ENCODE data around the gene SAMSN1. TPM values are rescaled to one million over a fixed set of nuclear protein-coding genes. Genes with fewer than 3 reads are reported as not detected.
"Not testable (repeated sequence)": the region's sequence is repeated elsewhere in the genome, so short reads cannot be mapped to it uniquely, and the experiment has no call there.

SAMSN1 gene
- total and polyA plus RNA-seq, 9 of the 15 experiments (the other 6 are each of a cell fraction or from before 2014, with no cell fraction given), result 101 to 223 (median 159) TPM

DNA sequence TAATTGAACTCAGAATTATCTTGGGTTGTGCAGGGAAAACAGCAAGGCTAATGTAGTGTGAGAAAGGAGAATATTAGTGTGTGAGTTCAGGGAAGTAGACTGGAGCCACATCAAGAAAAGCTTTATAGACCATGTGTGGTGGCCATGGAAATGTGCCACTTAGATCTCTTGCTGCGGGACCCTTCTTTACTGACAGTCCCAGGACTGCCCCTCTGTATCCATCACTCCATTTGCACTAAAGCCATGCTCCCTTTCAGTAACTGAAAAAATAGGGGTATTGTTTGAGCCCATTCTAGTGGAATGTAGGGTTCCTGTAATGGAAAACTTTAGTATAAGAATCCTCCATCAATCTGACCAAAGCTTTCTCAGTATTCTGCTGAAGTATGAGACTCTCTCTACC is 32.3 kb downstream of the SAMSN1 start (continued):
- TF ChIP-seq, protein P1, sequence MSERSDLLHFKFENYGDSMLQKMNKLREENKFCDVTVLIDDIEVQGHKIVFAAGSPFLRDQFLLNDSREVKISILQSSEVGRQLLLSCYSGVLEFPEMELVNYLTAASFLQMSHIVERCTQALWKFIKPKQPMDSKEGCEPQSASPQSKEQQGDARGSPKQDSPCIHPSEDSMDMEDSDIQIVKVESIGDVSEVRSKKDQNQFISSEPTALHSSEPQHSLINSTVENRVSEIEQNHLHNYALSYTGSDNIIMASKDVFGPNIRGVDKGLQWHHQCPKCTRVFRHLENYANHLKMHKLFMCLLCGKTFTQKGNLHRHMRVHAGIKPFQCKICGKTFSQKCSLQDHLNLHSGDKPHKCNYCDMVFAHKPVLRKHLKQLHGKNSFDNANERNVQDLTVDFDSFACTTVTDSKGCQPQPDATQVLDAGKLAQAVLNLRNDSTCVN (CRISPR knock-in tag; IDR thresholded peaks at IDR 0.05), result no peak
- TF ChIP-seq, protein P2, sequence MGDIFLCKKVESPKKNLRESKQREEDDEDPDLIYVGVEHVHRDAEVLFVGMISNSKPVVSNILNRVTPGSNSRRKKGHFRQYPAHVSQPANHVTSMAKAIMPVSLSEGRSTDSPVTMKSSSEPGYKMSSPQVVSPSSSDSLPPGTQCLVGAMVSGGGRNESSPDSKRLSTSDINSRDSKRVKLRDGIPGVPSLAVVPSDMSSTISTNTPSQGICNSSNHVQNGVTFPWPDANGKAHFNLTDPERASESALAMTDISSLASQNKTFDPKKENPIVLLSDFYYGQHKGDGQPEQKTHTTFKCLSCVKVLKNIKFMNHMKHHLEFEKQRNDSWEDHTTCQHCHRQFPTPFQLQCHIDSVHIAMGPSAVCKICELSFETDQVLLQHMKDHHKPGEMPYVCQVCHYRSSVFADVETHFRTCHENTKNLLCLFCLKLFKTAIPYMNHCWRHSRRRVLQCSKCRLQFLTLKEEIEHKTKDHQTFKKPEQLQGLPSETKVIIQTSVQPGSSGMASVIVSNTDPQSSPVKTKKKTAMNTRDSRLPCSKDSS (IDR thresholded peaks at IDR 0.05; ENCODE audit: low read depth, partially characterized antibody), result no peak

DNA sequence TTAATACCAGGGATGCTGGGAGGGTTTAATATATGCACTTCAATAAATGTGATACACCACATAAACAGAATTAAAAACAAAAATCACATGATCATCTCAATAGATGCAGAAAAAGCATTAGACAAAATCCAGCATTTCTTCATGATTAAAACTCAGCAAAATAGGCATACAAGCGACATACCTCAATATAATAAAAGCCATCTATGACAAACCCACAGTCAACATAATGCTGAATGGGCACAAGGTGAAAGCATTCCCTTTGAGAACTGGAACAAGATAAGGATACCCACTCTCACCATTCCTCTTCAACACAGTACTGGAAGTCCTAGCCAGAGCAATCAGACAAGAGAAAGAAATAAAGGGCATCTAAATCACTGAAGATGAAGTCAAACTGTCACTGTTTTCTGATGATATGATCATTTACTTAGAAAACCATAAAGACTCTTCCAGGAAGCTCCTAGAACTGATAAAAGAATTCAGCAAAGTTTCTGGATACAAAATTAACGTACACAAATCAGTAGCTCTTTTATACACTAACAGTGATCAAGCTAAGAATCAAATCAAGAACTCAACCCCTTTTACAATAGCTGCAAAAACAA is 39.2 kb downstream of the SAMSN1 start:
- CTCF ChIA-PET (ENCODE audit: low intra/inter-chr PET ratio); FAIRE-seq: not testable (repeated sequence)
- WGBS (ENCODE audit: insufficient coverage, low coverage, missing lambda C conversion rate), result 44% methylated on average over 2 of the region's 2 CpGs
- TF ChIP-seq KDM1A (IDR thresholded peaks at IDR 0.05) (peak in 1 of 2 experiments; percentile 24; a peak in 1 of 4 replicates), ZEB2 (IDR thresholded peaks at IDR 0.05) (0 out of 2 replicates have a peak, but pooled peaks have one; percentile 38), ARID1B (IDR thresholded peaks at IDR 0.05) (peak; percentile 83), RCOR1 (IDR thresholded peaks at IDR 0.05; ENCODE audit: borderline replicate concordance in 1 of 2, low read depth in 2 of 2, low read length in 2 of 2) (peak in 1 of 2 experiments; percentile 56; a peak in 2 of 4 replicates), DPF2 (IDR thresholded peaks at IDR 0.05) (peak; percentile 26; the same call in 1 of the 2 replicates), POLR2H (tag; IDR thresholded peaks at IDR 0.05; ENCODE audit: low read depth) (0 out of 2 replicates have a peak, but pooled peaks have one; percentile 9), SMARCE1 (IDR thresholded peaks at IDR 0.05) (0 out of 2 replicates have a peak, but pooled peaks have one; percentile 38), STAT5A (IDR thresholded peaks at IDR 0.05; ENCODE audit: borderline replicate concordance, low read length) (0 out of 2 replicates have a peak, but pooled peaks have one; percentile 31), EP300 (IDR thresholded peaks at IDR 0.05; ENCODE audit: low read length) (peak; percentile 29; the same call in 1 of the 2 replicates), MAFG (tag; conservative IDR thresholded peaks at IDR 0.05) (0 out of 2 replicates have a peak, but pooled peaks have one; percentile 9)
- TF ChIP-seq, protein P3, sequence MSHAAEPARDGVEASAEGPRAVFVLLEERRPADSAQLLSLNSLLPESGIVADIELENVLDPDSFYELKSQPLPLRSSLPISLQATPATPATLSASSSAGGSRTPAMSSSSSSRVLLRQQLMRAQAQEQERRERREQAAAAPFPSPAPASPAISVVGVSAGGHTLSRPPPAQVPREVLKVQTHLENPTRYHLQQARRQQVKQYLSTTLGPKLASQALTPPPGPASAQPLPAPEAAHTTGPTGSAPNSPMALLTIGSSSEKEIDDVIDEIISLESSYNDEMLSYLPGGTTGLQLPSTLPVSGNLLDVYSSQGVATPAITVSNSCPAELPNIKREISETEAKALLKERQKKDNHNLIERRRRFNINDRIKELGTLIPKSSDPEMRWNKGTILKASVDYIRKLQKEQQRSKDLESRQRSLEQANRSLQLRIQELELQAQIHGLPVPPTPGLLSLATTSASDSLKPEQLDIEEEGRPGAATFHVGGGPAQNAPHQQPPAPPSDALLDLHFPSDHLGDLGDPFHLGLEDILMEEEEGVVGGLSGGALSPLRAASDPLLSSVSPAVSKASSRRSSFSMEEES (CRISPR knock-in tag; IDR thresholded peaks at IDR 0.05), result peak; percentile 61

More for the DNA sequence above, 39.2 kb downstream of the SAMSN1 start:
- POLR2A ChIA-PET, result interaction anchor here (1.1 to 1.4 kb wide), 2 partner anchors 11 to 14 kb away, joined by 4 read pairs; no protein-coding TSS in a partner anchor
- H3K4me3 ChIP-seq; H3K27me3 ChIP-seq (ENCODE audit: control insufficient read depth in 2 of 2, insufficient read depth in 2 of 2, low read length in 2 of 2); H2AFZ ChIP-seq (ENCODE audit: low read depth, low read length); H3K9me3 ChIP-seq (replicated peaks; ENCODE audit: control insufficient read depth, insufficient read depth, low read depth, low read length); H4K20me1 ChIP-seq (replicated peaks; ENCODE audit: control insufficient read depth, insufficient read depth, low read length); H3K4me1 ChIP-seq (replicated peaks in 1 of 2; ENCODE audit: control insufficient read depth in 2 of 2, insufficient read depth in 2 of 2, low read length in 2 of 2); BruUV-seq (replicated peaks); intact Hi-C loops (cut with micrococcal nuclease); H3K9me1 ChIP-seq (ENCODE audit: control insufficient read depth, insufficient read depth, low read length); in situ Hi-C loops (cut with MboI); H3K27ac ChIP-seq (ENCODE audit: extremely low read depth, low read depth, low read length); ATAC-seq; H3K9ac ChIP-seq (ENCODE audit: insufficient read depth in 1 of 2, low read depth in 2 of 2, low read length in 2 of 2); DNase-seq (ENCODE audit: extremely low read depth in 1 of 4, low spot score in 3 of 4); H3K4me2 ChIP-seq (ENCODE audit: insufficient read depth, low read length): not testable (repeated sequence)
- H3K79me2 ChIP-seq (ENCODE audit: control insufficient read depth, insufficient read depth, low read length), result peaks cover 95% of the 10 kb centered on the region
- H3K36me3 ChIP-seq (ENCODE audit: control insufficient read depth, insufficient read depth, low read length), result peaks cover 97% of the 10 kb centered on the region

All from K562 (cell line).